Measurements from ENCODE around the gene SMIM20.

DNA sequence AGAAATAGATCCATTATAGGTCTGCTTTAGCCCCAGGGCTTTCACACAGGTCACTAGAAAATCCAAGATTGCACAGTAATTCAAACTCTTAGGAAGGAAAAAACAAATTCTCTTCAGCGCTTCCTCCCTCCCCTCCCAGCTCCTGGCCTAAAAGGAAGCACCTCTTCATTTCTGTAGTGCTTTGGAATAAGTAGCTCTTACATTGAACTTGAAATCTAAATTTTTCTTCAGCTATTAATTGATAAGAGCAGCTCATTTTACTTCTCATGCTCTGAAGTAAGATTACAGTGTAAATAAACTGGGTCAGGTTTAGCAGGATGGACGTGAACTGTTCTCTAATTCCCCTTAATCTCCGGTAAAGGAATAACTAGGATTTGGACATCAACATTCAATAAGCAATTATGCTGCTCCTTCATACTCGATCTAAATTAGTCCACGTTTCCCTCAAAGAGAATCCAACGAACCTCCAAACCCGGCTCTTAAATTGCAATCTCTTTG, 40.3 kb upstream of the SMIM20 start:
- TF ChIP-seq EZH2phosphoT487 (IDR thresholded peaks at IDR 0.05; ENCODE audit: insufficient read depth, low read depth) (no peak), EZH2 (IDR thresholded peaks at IDR 0.05; ENCODE audit: insufficient read depth, poor library complexity, severe bottlenecking) (no peak)
